Caco-2 (cell line): ENCODE results near the gene KIAA0319L. TPM values are rescaled to one million over a fixed set of nuclear protein-coding genes. Genes with fewer than 3 reads are reported as not detected.

ENCODE experiments used
- BruUV-seq: library from RNA; stranded (reverse); fragments of 400-500 nt; replicated peaks from 2 replicates; lab custom pipeline; 2021; lab: Mats Ljungman, UMichigan
- CTCF ChIA-PET: fragments of 300-600 bp; sonication (Branson Sonifier 250); formaldehyde crosslinking; loops from one replicate; lab custom pipeline; 2022; ENCODE audit warnings: antibody characterized with exemption; lab: Charles Lee
- POLR2A ChIA-PET: fragments of 300-600 bp; sonication (Branson Sonifier 250); formaldehyde crosslinking; loops from one replicate; lab custom pipeline; 2022; ENCODE audit warnings: antibody characterized with exemption; lab: Charles Lee
- DNase-seq, 2 experiments: peaks; one replicate each; pipeline versions ENCODE4 v3.0.0 to v3.0.0-alpha.2; 2020 to 2022
- H3K27me3 ChIP-seq: replicated peaks from 2 replicates; pipeline ENCODE4 v1.6.0; 2011; ENCODE audit warnings: low read length; ENCODE audit not compliant: control insufficient read depth, insufficient read depth
- H3K36me3 ChIP-seq: 2 replicates; pipeline ENCODE4 v1.5.1; 2011; ENCODE audit warnings: low read length; ENCODE audit not compliant: control insufficient read depth, insufficient read depth
- H3K4me1 ChIP-seq: fragments of 250-450 bp; sonication (Bioruptor Pico); 2 replicates; pipeline ENCODE4 v1.5.1; 2020; ENCODE audit warnings: mild to moderate bottlenecking
- H3K4me3 ChIP-seq: 2 replicates; pipeline ENCODE4 v1.5.1; 2011; ENCODE audit warnings: low read depth, mild to moderate bottlenecking, control low read depth, low read length
- H3K9me3 ChIP-seq: fragments of 250-450 bp; sonication (Bioruptor Pico); 2 replicates; pipeline ENCODE4 v1.5.1; 2020; ENCODE audit warnings: mild to moderate bottlenecking, moderate library complexity
- H3K27ac Mint-ChIP-seq: one replicate; pipeline ENCODE4 v1.8.0; 2022; ENCODE audit warnings: mixed read lengths; ENCODE audit not compliant: unreplicated experiment
- H3K27me3 Mint-ChIP-seq: one replicate; pipeline ENCODE4 v1.8.0; 2022; ENCODE audit warnings: mixed read lengths; ENCODE audit not compliant: insufficient read depth, unreplicated experiment
- H3K36me3 Mint-ChIP-seq: one replicate; pipeline ENCODE4 v1.8.0; 2022; ENCODE audit warnings: mild to moderate bottlenecking, mixed read lengths; ENCODE audit not compliant: insufficient read depth, unreplicated experiment
- H3K4me1 Mint-ChIP-seq: one replicate; pipeline ENCODE4 v1.8.0; 2022; ENCODE audit warnings: low read depth, mixed read lengths; ENCODE audit not compliant: unreplicated experiment
- H3K4me3 Mint-ChIP-seq: one replicate; pipeline ENCODE4 v1.8.0; 2022; ENCODE audit warnings: mild to moderate bottlenecking, moderate library complexity, mixed read lengths; ENCODE audit not compliant: unreplicated experiment
- H3K9me3 Mint-ChIP-seq: one replicate; pipeline ENCODE4 v1.8.0; 2022; ENCODE audit warnings: mixed read lengths; ENCODE audit not compliant: unreplicated experiment
- CTCF ChIP-seq, 2 experiments: fragments of 200-600 bp in 1 of 2; IDR thresholded peaks; 1 replicate in 1 of 2; 2 replicates in 1 of 2; pipeline versions ENCODE4 v1.5.1 to v1.8.0; 2011 to 2022; ENCODE audit warnings: antibody characterized with exemption in 1 of 2, control low read depth in 1 of 2, inconsistent platforms in 1 of 2, low read depth in 1 of 2, low read length in 1 of 2, mild to moderate bottlenecking in 1 of 2, moderate library complexity in 1 of 2; ENCODE audit not compliant: insufficient read depth in 1 of 2, severe bottlenecking in 1 of 2, unreplicated experiment in 1 of 2
- intact Hi-C: fragments of 100-400 bp; cut with micrococcal nuclease; formaldehyde crosslinking; loops from one replicate; pipeline ENCODE4 v1.10.0; 2022; ENCODE audit not compliant: unreplicated experiment
- total RNA-seq: library from RNA; stranded (reverse); gene quantifications from 2 replicates; pipeline ENCODE4 v1.2.3, GENCODE V29; 2022

KIAA0319L gene
- total RNA-seq, 1 experiment from 2014 or later, result 39.9 TPM

DNA sequence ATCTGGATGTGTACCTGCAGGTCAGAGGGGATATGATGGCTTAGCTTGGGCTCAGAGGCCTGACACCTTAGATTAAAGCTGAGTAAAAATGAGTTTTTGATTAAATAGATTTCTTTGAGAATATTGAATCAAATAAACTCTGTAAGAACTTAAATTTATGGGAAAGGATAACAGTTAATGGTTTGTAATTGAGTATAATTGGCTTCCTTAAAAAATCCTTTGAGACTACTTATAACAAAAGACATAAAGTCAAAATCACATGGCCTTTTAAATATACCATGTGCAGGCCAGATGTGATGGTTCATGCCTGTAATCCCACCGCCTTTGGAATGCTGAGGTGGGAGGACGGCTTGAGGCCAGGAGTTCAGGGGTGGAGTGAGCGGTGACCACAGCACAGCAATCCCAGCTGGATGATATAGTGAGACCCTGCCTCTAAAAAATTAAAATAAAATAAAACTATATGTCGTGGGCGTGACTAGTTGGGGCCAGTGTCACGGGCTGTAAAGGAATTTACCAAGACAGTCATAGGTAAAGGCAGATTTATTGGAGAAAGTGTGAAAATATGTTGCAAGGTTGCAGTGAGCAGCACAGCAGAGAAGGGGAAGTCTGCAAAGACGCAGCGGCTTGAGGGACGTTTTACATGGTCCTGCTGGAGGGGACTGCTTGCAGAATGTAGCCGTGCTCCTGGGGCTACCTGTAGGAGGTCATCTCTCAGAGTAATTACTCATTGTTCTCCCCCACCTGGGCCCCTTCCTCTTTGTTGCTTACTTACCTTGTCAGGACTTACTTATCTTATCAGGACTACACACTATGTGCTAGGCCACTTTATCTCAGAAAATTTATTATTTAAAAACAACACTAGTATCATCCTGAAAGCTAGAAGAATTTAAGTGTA lies 166.4 kb downstream of the KIAA0319L start:
- intact Hi-C loops, result no loop called here
- H3K36me3 Mint-ChIP-seq, result peaks cover 10% of the 10 kb centered on the region
- H3K4me1 Mint-ChIP-seq, result no peaks in the 10 kb centered on the region
- Histone ChIP-seq H3K27me3 (no peaks in the 10 kb centered on the region), H3K4me3 (no peak overlapping the region), H3K36me3 (no peaks in the 10 kb centered on the region), H3K9me3 (no peaks in the 10 kb centered on the region), H3K4me1 (no peaks in the 10 kb centered on the region)
- DNase-seq, result no peak
- H3K27me3 Mint-ChIP-seq, result no peaks in the 10 kb centered on the region
- H3K4me3 Mint-ChIP-seq, result no peak overlapping the region
- POLR2A ChIA-PET, result no interaction called here
- H3K27ac Mint-ChIP-seq, result no peak overlapping the region
- no peaks in the 10 kb centered on the region for H3K9me3 Mint-ChIP-seq
- BruUV-seq, result no TSS peak
- TF ChIP-seq CTCF (IDR thresholded peaks at IDR 0.05; ENCODE audit: insufficient read depth in 1 of 2, low read depth in 1 of 2, low read length in 1 of 2, severe bottlenecking in 1 of 2, unreplicated experiment in 1 of 2), result no peak
- CTCF ChIA-PET, result no interaction called here

GRCh38 chr1:35386959-35387358 lies 170.2 kb downstream of the KIAA0319L start:
- BruUV-seq, result no TSS peak
- CTCF ChIA-PET, result no interaction called here
- no peaks in the 10 kb centered on the region for H3K36me3 ChIP-seq
- no peaks in the 10 kb centered on the region for H3K9me3 ChIP-seq
- TF ChIP-seq CTCF (IDR thresholded peaks at IDR 0.05; ENCODE audit: insufficient read depth in 1 of 2, low read depth in 1 of 2, low read length in 1 of 2, severe bottlenecking in 1 of 2, unreplicated experiment in 1 of 2), result no peak
- DNase-seq, result no peak
- no peaks in the 10 kb centered on the region for H3K27me3 ChIP-seq
- no peaks in the 10 kb centered on the region for H3K4me1 Mint-ChIP-seq
- H3K27me3 Mint-ChIP-seq, result no peaks in the 10 kb centered on the region
- no peak overlapping the region for H3K4me3 ChIP-seq
- no peak overlapping the region for H3K4me3 Mint-ChIP-seq
- H3K9me3 Mint-ChIP-seq, result no peaks in the 10 kb centered on the region
- intact Hi-C loops, result no loop called here
- POLR2A ChIA-PET, result no interaction called here
- no peaks in the 10 kb centered on the region for H3K4me1 ChIP-seq
- no peak overlapping the region for H3K27ac Mint-ChIP-seq
- peaks cover 10% of the 10 kb centered on the region for H3K36me3 Mint-ChIP-seq

GRCh38 chr1:35386290-35386689 lies 170.9 kb downstream of the KIAA0319L start:
- H3K27ac Mint-ChIP-seq, result peak overlapping the region; percentile 33
- H3K9me3 Mint-ChIP-seq, result no peaks in the 10 kb centered on the region
- no peak for TF ChIP-seq CTCF (IDR thresholded peaks at IDR 0.05; ENCODE audit: insufficient read depth in 1 of 2, low read depth in 1 of 2, low read length in 1 of 2, severe bottlenecking in 1 of 2, unreplicated experiment in 1 of 2)
- Histone ChIP-seq H3K27me3 (no peaks in the 10 kb centered on the region), H3K9me3 (no peaks in the 10 kb centered on the region), H3K36me3 (no peaks in the 10 kb centered on the region), H3K4me3 (no peak overlapping the region), H3K4me1 (no peaks in the 10 kb centered on the region)
- CTCF ChIA-PET, result no interaction called here
- H3K27me3 Mint-ChIP-seq, result no peaks in the 10 kb centered on the region
- POLR2A ChIA-PET, result no interaction called here
- H3K36me3 Mint-ChIP-seq, result peaks cover 10% of the 10 kb centered on the region
- no peaks in the 10 kb centered on the region for H3K4me1 Mint-ChIP-seq
- intact Hi-C loops, result no loop called here
- no peak for DNase-seq
- H3K4me3 Mint-ChIP-seq, result no peak overlapping the region
- BruUV-seq, result no TSS peak

Other genes starting within 250 kb of the KIAA0319L start
- gene NCDN, start 396 bp upstream of the KIAA0319L start, total RNA-seq, result 12.8 and 14.1 TPM in 2 replicates
- 3.4 and 3.5 TPM in 2 replicates for gene TFAP2E, start 15.9 kb upstream of the KIAA0319L start, total RNA-seq
- gene PSMB2, start 84.1 kb upstream of the KIAA0319L start, total RNA-seq, result 59.9 and 66.3 TPM in 2 replicates
- gene C1orf216, start 161.5 kb upstream of the KIAA0319L start, total RNA-seq, result 6.6 and 8.1 TPM in 2 replicates
- gene CLSPN, start 212.6 kb upstream of the KIAA0319L start, total RNA-seq, result 22.6 and 23.2 TPM in 2 replicates